Tibial nerve (tissue), 4 donors: ENCODE measurements around the gene TMEM253.

Experiments used
- CTCF ChIP-seq, 5 experiments: fragments of 200-600 bp in 3 of 5; fragments of 450-650 bp in 2 of 5; sonication (generic) in 3 of 5; IDR thresholded peaks; one replicate each; pipeline ENCODE4 v1.5.1; 2016 to 2019; ENCODE audit warnings: antibody characterized with exemption in 5 of 5, mild to moderate bottlenecking in 3 of 5, moderate library complexity in 2 of 5
- EP300 ChIP-seq, 2 donors: sonication (generic); formaldehyde crosslinking; IDR thresholded peaks; one replicate each; pipeline ENCODE4 v1.6.1; 2017; ENCODE audit warnings: antibody characterized with exemption in 2 of 2, mild to moderate bottlenecking in 1 of 2
- POLR2A ChIP-seq, 2 donors: fragments of 450-650 bp; IDR thresholded peaks; one replicate each; pipeline ENCODE4 v1.6.1; 2017; ENCODE audit warnings: antibody characterized with exemption in 2 of 2, mild to moderate bottlenecking in 2 of 2, moderate library complexity in 2 of 2

DNA sequence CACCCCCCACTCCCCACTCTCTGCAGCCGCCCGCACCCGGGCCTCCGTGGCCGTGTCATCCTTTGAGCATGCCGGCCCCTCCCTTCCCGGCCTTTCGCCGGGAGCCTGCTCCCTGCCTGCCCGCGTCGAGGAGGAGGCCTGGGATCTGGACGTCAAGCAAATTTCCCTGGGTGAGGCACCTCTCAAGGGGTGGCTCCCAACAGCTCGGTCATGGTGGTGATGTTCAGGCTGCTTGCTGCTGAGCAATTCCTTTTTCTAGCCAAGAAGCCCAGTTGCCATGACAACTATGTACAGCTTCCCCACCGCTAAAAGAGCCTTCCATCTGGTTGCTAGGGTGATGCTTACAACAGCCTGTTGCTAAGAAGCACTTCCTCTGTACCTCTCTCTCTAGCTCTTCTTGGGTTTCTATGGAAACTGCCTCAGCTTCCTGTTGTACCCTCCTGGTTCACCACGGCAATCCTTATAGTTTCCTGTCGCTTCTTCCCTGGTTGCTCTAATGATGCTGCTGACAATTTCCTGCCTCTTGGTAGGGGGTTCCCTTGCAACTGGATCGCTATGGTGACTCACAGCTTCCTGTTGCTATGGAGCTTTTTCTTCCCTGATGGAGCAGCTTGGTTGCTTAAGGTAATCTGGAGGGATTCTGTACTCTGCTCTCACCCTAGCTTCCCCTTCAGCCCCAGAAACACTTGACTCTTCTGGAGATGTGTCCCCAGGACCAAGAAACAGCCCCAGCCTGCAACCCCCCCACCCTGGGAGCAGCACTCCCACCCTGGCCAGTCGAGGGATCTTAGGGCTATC lies 13.4 kb upstream of the TMEM253 start:
- TF ChIP-seq CTCF (IDR thresholded peaks at IDR 0.05) (no peak), POLR2A (IDR thresholded peaks at IDR 0.05) (no peak), EP300 (IDR thresholded peaks at IDR 0.05) (no peak)
